GM11168 (cell line): ENCODE measurements around the gene DHX30.
"Not testable (repeated sequence)": the region's sequence is repeated elsewhere in the genome, so short reads cannot be mapped to it uniquely, and the experiment has no call there.

Source experiments
- in situ Hi-C: fragments of 300-500 bp; cut with MboI; formaldehyde crosslinking; loops from one replicate; pipeline ENCODE4 v1.12.0; 2022; ENCODE audit warnings: low sequenced_read_pairs; ENCODE audit not compliant: unreplicated experiment

DHX30 gene, protein sequence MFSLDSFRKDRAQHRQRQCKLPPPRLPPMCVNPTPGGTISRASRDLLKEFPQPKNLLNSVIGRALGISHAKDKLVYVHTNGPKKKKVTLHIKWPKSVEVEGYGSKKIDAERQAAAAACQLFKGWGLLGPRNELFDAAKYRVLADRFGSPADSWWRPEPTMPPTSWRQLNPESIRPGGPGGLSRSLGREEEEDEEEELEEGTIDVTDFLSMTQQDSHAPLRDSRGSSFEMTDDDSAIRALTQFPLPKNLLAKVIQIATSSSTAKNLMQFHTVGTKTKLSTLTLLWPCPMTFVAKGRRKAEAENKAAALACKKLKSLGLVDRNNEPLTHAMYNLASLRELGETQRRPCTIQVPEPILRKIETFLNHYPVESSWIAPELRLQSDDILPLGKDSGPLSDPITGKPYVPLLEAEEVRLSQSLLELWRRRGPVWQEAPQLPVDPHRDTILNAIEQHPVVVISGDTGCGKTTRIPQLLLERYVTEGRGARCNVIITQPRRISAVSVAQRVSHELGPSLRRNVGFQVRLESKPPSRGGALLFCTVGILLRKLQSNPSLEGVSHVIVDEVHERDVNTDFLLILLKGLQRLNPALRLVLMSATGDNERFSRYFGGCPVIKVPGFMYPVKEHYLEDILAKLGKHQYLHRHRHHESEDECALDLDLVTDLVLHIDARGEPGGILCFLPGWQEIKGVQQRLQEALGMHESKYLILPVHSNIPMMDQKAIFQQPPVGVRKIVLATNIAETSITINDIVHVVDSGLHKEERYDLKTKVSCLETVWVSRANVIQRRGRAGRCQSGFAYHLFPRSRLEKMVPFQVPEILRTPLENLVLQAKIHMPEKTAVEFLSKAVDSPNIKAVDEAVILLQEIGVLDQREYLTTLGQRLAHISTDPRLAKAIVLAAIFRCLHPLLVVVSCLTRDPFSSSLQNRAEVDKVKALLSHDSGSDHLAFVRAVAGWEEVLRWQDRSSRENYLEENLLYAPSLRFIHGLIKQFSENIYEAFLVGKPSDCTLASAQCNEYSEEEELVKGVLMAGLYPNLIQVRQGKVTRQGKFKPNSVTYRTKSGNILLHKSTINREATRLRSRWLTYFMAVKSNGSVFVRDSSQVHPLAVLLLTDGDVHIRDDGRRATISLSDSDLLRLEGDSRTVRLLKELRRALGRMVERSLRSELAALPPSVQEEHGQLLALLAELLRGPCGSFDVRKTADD

DNA sequence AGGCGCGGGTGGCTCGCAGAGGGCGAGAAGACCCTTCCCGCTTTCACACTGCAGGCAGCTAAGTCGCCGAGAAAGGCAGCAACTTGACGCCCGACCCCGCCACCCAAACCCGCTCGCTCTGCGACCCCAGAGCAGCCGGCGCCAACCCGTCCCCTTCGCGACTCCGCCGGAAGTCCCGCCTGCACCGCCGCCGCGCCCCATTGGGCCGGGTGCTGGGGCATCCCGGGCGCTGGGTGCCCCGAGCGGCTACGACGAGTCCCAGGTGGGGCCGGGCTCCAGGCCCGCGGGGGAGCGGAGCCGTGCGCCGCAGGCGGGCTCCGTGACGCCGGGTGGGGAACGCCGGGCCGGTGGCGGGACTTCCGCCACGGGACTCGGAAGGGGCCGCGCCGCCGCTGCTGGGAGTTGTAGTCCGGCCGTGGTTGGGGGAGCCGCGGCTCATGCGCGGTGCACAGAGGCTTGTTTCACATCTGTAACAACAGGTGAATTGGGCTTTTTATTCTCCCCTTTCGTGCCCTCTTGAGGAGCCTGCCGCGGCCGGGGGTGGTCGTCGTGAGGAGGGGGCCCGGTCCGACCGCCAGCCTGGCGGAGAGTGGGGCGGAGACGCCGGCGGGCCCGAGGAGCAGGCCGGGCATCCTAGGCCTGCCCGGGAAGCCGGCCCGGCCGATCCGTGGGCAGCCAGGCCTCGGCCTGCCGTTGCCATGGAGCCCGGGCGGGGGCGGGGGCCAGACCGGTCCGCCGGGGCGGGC is at the start of gene DHX30:
Gene DHX30 (plus strand): TSS at position 405 of the 746 bp plus-strand sequence. CDS start 7,546 bp downstream, outside the sequence.
- in situ Hi-C loops: no loop called here

DNA sequence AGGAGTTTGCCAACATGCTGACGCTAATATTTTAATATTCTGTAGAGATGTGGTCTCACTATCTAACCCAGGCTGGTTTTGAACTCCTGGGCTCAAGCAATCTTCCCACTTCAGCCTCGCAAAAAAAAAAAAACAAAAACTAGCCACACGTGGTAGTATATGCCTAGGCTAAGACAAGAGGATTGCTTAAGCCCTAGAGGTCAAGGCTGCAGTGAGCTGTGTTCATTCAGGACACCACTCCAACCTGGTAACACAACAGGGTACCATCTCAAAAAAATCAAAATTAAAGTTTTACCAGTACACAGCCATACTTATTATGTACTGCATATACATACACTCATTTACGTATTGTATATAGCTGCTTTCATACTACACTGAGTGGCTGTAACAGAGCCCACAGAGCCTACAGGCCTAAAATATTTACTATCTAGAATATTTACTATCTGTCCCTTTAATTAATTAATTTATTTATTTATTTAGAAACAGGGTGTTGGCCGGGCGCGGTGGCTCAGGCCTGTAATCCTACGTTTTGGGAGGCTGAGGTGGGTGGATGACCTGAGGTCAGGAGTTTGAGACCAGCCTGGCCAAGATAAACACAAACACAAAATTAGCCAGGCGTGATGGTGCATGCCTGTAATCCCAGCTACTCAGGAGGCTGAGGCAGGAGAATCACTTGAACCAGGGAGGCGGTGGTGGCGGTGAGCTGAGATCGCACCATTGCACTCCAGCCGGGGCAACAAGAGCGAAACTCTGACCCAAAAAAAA is 44.5 kb upstream of the DHX30 start:
- in situ Hi-C loops: no loop called here

DNA sequence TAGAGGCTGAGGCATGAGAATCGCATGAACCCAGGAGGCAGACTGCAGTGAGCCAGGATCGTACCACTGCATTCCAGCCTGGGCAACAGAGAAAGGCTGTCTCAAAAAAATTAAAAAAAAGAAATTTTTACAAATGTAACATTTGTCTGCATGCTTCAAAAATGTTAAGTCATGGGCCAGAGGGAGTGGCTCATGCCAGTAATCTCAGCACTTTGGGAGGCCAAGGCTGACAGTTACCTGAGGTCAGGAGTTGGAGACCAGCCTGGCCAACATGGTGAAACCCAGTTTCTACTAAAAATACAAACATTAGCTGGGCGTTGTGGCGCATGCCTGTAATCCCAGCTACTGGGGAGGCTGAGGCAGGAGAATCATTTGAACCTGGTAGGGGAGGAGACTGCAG is 42.7 kb upstream of the DHX30 start:
- in situ Hi-C loops: not testable (repeated sequence)

DNA sequence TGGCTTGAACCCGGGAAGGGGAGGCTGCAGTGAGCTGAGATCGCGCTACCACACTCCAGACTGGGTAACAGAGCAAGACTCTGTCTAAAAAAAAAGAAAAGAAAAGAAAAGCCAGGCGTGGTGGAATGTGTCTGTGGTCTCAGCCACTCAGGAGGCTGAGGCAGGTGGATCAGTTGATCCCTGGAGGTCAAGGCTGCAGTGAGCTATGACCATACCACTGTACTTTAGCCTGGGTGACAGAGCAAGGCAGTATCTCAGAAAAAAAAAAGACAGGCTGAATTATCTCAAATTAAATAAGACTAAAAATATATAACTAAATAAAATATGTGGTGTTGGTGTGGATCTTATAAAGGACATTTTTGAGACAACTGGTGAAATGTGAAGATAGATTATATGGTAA is 41.9 kb upstream of the DHX30 start:
- in situ Hi-C loops: no loop called here

DNA sequence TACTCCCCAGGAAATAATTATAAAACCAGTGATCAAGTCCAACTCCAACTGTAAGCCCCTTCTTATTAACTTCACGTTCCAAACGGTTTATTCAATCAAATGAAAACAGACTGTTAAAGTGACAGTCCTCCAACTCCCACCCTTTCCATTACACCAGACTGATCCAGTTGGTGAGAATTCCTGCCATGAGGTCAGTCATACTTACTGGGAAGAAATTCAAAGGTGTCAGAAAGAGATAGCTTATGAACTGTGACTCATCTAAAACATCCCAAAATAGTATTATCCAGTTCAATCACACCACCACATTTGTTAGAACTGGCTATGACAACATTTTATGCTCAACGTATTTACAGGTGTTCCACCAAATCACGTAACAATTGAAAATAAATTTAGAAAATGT is 40.7 kb upstream of the DHX30 start:
- in situ Hi-C loops: no loop called here

DNA sequence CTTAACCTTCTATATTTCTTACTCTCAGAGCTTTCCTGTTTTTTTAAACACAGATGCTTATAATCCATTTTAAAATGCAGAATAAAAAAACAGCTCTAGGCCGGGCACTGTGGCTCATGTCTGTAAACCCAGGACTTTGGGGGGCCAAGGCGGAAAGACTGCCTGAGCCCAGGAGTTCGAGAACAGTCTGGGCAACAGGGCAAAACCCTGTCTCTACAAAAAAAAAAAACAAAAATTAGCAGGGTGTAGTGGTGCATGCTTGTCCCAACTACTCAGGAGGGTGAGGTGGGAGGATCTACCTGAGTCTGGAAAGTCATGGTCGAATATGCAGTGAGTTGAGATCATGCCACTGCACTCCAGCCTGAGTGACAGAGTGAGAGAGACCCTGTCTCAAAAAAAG is 36.8 kb upstream of the DHX30 start:
- in situ Hi-C loops: no loop called here

DNA sequence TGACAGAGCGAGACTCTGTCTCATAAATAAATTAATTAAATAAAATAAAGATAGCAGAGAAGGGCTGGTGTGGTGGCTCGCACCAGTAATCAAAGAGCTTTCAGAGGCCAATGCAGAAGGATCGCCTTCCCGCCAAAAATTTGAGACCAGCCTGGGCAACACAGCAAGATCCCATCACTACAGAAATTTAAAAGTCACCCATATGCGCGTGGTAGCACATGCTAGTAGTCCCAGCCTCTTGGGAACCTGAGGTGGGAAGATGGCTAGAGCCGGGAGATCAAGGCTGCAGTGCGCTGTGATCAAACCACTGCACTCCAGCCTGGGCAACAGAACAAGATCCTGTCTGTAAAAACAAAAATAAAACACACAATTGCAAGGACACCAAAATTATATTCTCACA is 30.9 kb upstream of the DHX30 start:
- in situ Hi-C loops: no loop called here

DNA sequence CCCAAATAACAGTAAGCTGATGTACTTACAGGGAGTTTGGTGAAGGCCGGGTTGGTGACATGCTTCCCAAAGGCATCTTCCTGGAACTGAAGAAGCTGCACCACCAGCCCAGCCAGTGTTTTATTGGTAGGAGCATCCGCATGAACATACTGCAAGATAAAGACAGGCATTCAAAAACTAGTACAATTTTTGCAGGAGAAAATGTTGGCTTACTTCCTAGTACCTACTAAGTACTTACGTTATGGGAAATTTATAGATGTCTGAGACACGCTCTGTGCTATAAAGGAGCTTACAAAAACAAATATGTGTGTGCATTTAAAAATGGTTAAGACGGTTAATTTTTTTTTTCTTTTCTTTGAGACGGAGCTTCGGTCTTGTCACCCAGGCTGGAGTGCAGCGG is 30.1 kb upstream of the DHX30 start:
- in situ Hi-C loops: no loop called here

DNA sequence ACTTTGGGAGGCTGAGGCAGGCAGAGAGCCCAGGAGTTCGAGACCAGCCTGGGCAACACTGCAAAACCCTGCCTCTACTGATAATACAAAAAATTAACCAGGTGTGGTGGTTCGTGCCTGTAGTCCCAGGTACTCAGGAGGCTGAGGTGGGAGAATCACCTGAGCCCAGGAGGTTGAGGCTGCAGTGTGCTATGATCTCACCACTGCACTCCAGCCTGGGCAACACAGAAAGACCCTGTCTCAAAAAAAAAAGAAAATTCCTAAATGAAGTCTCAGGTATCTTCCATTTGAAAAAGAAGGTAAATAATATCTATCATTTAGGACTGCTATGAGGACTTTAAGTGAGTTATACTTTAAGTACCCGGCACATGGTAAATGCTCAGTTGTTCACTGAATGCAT is 24.2 kb upstream of the DHX30 start:
- in situ Hi-C loops: no loop called here

DNA sequence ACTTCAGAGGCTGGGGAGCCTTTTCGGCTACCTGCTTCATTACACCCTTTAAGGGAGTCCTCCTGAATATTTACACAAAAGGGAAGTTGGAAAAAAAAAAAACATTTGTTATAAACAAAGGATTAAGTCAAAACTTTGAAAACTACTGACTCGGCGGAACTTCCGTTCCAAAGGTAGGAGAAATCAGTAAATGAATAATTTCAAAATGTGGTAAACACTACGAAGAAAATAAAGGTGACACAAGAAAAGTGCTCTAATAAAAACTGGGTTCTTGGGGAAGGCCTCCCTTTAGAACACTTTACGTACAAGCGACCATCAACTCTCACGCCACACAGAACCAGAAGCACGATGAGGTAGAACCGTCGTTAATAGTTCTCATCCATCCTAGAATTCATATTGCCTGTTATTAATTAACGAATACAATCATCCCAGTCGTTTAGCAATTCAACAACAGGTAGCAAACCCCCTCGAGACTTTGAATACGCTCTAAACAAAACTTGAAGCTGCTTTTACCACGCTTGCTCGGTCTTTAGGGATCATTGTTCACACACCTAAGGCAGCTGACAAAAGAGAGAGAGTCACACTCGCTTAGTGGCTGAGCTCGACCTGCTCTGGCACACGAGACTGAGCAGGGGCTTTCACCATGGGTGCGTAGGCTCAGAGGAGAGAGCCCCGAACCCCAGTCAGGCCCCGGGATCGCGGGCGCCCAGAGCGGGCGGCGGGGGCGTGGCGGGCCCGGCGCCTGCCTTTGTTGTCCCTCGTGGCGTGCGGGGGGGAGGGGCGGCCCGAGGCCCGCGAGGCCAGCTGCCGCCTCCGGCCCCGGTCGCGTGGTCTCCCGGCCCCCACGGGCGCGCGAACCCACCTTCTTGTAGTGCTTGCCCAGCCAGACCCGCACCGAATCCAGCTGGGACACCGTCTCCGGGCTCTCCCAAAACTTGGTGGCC is 21.9 kb upstream of the DHX30 start:
- in situ Hi-C loops: no loop called here

DNA sequence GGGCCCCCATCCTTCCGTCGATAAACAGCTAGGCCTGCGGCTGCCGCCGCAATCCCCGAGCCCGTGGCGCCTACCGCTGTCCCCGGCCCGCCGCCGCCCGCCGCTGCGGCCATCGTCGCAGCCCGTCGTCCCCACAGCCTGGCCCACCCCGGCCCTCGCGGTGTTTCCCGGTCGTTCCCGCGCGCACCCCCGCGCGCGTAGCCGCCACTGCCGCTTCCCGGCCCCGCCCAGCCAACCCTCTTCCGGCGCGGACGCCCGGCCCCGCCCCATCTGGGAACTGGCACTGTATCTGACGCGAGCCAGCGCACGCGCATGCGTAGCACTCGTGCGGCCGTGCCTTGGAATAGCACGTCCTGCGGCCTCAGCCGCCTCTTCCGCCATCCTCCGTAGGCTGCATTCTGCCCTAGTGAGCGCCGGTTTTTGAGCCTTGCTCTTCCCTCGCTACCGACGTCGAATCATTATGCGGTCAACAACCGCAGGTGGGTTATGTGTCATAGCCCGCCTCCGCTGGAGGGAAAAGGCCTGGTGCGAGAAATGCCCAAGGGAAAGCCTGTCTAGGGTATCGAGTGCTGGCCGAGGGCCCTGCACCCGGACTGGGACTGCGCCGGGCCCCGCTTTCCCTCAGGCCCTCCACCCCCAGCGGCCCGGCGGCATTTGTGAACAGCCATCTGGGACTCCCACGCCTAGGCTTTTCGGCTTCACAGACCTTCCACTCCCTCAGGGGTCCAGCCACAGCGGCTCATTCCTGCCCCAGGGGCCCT is 21.1 kb upstream of the DHX30 start, which contains the start of gene SMARCC1:
Gene SMARCC1 (minus strand): TSS at position 209 of the 761 bp plus-strand sequence. CDS start 96 bp downstream, at position 113.
- in situ Hi-C loops: no loop called here

DNA sequence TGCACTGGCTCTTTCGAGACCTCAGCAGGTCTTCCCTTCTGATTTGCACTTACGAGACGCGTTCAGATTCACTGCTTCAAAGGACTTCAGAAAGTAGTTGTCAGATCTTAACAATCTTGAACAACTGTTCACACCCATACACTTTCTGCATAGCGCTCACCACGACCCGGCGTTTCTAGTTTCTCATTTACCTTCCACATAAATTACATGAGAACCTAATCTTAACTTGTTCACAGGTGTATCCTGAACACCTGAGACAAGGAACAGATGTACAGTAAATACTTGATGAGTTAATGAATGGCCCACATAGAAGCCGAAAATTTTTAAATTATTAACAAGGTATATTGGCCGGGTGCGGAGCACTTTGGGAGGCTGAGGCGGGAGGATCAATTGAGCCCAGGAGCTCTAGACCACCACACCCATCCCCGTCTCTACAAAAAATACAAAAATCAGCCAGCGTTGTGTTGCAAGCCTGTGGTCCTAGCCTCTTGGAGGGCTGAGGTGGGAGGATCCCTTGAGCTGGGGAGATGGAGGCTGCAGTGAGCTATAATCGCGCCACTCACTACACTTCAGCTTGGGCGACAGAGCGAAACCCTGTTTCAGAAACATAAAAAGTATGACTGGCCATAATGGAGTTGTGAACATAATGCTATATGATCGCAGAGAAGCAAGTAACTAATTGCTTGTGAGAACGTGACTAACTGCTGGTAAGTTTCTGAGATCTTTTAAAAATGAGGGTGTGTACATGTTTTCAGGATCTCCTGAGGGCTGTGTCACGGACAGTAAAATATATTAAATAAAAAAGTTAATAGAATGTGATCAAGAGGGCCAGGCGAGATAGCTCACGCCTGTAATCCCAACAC is 20.3 kb upstream of the DHX30 start:
- in situ Hi-C loops: no loop called here

DNA sequence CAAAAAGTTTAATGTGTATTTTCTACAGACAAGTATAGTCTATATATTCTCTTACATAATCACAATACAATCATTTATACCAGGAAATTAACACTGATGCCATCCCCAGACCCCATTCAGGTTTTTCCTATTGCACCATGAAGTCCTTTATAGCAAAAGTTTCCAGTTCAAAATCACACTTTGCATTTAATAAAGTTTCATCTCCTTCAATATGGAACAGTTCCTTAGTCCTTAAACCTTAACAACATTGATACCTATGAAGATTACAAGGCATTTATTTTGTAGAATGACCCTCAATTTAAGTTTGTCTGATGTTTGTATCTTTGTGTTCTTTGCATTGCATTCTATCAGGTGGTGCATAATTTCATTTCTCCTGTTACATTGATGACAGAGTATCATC is 19.3 kb upstream of the DHX30 start:
- in situ Hi-C loops: no loop called here

DNA sequence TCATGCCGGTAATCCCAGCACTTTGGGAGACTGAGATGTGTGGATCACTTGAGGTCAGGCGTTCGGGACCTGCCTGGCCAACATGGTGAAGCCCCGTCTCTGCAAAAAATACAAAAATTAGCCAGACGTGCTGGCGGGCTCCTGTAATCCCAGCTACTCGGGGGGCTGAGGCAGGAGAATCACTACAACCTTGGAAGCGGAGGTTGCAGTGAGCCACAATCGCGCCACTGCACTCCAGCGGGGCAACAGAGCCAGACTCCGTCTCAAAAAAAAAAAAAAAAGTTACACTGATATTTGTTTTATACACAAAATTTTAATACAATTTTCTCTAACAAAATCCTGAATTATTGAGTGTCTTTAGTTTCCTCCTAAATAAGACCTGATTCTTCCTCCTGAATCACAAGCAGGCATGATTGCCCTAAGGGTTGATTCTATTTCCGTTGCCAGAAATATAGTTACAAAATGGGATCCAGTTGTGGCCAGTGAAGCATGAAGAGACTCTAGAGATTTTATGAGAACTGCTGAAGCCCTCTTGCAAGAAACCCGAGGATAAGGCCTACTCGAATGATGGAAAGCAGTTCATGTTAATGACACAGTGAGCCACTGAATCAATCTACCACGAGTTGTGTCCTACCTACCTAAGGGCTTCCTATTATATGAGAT is 11.6 kb upstream of the DHX30 start:
- in situ Hi-C loops: loop anchor here (5.0 kb wide), 1 partner anchor 269 kb away; no protein-coding TSS in a partner anchor

DNA sequence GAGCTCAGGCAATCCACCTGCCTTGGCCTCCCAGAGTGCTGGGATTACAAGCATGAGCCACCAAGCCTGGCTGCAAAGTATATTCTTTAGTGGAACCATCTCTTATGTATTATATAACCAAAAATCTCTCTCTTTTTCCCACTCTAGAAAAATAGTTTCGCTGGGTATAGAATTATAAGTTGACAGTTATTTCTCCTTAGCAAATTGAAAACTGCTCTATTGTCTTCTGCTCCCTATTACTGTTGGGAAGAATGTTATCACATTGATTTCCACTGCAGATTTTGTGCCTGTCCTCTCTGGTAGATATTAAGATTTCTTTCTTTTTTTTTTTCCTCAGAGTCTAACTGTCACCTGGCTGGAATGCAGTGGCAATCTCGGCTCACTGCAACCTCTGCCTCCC is 10.2 kb upstream of the DHX30 start:
- in situ Hi-C loops: loop anchor here (5.0 kb wide), 1 partner anchor 270 kb away; no protein-coding TSS in a partner anchor

DNA sequence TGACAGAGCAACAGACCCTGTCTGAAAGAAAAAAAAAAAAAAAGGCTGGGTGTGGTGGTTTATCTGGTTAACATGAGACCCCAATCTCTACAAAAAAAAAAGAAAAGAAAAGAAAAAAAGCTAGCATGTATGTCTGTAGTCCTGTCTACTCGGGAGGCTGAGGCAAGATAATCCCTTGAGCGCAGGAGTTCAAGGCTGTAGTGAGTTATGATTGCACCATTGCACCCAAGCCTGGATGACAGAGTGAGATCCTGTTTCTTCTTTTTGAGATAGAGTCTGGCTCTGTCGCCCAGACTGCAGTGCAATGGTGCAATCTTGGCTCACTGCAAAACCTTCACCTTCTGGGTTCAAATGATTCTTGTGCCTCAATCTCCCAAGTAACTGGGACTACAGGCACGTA is 8.4 kb upstream of the DHX30 start:
- in situ Hi-C loops: loop anchor here (5.0 kb wide), 1 partner anchor 272 kb away; no protein-coding TSS in a partner anchor
